ENCODE measurements around the gene UST.

UST gene, protein sequence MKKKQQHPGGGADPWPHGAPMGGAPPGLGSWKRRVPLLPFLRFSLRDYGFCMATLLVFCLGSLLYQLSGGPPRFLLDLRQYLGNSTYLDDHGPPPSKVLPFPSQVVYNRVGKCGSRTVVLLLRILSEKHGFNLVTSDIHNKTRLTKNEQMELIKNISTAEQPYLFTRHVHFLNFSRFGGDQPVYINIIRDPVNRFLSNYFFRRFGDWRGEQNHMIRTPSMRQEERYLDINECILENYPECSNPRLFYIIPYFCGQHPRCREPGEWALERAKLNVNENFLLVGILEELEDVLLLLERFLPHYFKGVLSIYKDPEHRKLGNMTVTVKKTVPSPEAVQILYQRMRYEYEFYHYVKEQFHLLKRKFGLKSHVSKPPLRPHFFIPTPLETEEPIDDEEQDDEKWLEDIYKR

DNA sequence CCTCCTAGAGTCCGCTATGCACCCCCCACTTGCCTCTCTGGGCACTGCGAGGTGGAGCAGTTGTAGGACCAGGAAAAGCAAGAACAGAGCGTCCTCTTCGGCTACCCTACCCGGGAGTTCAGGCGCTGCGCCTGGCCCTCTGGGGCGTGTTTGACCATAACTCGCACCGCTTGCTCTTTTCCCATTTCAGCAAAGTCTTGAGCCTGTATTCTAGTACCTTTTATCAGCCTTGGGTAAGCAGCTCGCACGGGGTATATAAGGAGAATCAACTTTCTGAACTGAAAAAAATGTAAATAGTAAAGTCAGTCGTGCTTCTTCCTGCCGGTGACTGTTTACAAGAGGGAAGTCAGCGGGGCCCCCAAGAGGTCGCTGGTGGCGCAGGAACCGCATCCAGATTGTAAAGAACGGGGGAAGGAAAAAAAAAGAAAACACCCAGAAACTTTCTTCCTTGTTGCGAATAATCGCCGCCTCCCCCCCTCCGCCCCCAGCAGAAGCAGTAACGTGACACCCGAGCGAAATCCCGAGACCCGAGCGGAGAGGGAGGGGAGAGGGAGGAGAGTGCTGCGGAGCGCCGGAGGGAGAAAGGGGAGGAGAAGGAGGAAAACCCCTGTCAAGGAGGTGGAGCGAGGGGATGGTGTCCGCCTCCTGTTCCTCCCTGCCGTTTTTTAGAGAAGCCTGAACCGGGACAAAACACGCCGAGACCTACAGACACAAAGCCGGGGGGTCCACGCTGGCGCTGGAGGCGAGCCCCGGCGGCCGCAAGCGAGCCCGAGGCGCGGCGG, at the start of gene UST:
Gene UST (plus strand): TSS at position 668 of the 782 bp plus-strand sequence. CDS start 401 bp downstream, outside the sequence.
- in situ Hi-C loops (cut with MboI; ENCODE audit: low sequenced_read_pairs): no loop called here

DNA sequence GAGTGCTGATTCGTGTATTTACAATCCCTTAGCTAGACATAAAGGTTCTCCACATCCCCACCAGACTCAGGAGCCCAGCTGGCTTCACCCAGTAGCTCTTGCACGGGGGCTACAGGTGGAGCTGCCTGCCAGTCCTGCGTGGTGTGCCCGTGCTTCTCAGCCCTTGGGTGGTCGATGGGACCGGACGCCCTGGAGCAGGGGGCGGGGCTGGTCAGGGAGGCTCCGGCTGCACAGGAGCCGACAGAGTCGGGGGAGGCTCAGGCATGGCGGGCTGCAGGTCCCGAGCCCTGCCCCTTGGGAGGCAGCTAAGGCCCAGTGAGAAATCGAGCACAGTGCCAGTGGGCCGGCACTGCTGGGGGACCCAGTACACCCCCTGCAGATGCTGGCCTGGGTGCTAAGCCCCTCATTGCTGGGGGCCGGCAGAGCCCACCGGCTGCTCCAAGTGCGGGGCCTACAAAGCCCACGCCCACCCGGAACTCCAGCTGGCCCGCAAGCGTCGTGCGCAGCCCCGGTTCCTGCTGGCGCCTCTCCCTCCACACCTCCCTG, 48.9 kb upstream of the UST start:
- in situ Hi-C loops (cut with MboI; ENCODE audit: low sequenced_read_pairs): no loop called here

DNA sequence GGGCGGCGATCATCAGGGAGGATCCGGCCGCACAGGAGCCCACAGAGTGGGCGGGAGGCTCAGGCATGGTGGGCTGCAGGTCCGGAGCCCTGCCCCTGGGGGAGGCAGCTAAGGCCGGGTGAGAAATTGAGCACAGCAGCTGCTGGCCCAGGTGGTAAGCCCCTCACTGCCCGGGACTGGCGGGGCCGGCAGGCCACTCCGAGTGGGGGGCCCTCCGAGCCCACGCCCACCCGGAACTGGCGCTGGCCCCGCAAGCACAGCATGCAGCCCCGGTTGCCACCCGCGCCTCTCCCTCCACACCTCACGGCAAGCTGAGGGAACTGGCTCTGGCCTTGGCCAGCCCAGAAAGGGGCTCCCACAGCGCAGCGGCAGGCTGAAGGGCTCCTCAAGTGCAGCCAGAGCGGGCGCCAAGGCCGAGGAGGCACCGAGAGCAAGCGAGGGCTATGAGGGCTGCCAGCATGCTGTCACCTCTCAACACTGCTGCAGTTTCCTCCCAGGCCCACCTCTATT, 48.1 kb upstream of the UST start:
- in situ Hi-C loops (cut with MboI; ENCODE audit: low sequenced_read_pairs): no loop called here

DNA sequence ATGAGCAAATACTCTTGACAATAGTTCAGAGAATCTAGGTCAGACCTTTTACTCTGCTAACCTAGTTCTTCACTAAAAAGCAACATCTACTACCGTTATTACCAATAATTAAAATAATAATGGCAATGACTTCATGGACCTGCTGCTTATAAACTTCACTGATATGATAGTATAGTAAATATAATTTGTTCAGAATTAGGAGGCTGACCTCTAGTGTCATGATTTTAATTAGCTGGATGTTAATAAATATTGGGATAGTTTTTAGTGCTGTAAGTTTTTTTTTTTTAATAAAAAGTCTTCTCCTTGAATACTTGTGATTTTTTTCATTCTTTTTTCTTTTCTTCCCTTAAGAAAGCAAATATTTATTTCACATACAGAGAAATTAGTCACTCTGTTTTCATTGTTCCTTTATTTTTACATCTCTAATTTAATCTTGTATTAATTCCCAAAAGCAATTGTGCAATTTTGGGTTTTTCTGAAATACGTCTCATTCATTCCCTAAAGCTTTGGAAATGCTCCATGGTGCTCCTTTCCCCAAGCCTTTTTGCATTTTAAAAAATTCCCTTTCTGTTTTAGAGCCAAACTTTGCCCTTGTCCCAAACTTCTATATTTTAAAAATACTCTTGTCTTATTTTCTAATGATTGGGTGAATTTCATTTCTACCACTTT, 46.6 kb upstream of the UST start:
- in situ Hi-C loops (cut with MboI; ENCODE audit: low sequenced_read_pairs): no loop called here

DNA sequence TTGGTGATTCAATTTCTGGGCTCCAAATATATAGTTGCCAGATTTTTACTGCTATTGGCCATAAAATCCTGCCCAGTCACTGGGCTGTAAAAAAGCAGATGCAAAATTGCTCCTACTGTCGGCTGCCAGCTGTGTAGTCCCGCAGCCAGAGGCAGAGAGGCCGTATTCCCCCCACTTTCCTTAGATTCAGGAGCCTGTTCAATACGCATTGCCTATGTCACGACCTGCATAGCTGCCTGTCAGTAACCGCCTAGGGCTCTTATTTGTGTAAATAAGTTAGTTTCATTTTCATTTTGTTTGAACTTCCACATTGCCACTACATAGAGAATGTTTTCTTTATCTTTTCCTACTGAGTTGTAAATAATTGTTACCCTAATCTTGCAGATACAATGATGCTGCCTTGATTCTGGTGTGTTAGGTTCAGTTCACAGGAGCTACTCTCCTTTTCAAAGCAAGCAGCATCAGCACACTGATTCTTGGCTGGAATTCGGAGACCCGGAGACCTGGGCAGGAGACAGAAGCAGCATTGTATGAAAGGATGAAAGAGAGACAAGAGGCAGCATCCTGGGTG, 46.0 kb upstream of the UST start:
- in situ Hi-C loops (cut with MboI; ENCODE audit: low sequenced_read_pairs): no loop called here

DNA sequence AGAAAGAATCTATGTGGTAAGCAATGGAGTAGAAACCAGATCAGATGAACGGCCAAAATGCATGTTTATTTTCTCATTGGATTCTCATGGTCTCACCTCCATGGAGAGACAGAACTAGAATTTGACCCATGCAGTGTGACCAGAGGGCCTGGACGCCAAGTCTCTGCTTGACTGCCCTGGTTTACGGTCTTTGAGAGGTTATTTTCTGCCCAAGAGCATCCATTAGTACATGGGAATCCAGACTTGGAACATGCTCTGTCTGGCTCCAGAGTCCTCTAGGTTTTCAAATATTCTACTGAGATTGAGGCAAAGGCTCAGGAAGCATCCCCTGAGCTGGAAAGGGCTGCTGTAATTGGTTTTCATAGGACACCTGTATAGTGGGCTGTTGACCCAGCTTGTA, 45.5 kb upstream of the UST start:
- in situ Hi-C loops (cut with MboI; ENCODE audit: low sequenced_read_pairs): no loop called here

DNA sequence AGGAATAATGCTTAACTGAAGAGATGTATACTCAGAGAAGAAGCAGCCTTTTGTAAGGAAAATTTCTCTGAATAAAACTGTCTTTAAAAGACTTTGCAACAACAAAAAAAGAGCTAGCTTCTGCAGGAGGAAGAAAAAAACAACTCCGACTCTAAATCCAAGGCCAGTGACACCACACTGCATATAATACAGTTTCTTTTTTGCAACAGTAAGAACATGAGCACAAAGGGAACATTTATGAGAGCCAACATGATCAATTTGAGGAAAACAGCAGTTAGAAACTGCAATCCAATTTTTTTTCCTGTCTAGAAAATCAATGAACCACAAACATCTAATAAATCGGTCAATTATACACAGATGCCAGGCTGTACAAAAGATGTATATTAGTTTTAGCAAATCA, 42.9 kb upstream of the UST start:
- in situ Hi-C loops (cut with MboI; ENCODE audit: low sequenced_read_pairs): no loop called here

DNA sequence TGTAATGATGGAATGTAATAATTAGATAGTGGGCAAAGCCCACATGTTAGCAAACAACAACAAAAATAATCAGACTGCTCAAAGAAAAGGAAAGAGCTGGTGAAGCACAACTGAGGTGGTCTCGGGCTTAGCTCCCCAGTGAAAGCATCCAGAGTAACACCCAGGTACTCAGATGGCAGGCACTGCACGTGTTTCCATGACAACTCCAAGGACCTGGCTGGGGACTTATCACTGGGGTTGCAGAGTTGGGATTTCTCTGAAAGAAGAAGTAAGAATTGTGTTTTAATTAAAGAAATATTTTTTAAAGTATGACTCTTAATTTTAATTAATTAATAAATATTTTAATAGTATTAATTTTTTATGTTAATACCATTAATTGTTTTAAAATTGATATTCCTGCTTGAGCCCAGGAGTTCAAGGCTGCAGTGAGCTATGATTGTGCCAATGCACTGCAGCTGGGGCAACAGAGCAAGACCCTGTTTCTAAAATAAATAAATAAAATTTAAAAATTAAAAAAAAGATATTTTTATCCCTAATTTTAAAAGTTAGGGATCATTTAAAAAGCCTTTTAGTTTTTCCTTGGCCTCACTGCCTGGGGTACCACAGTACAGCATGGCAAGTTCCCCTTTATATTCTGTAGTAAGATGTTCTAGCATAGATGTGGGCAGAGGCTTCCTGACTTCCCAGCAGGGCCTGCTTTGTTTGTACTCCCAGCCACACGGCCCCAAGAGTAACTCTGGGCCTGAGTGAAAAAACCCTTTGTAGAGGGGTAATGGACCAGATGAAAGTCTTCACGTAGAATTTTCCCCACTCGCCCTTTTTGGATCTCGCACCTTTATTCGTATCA, 42.2 kb upstream of the UST start:
- in situ Hi-C loops (cut with MboI; ENCODE audit: low sequenced_read_pairs): no loop called here

DNA sequence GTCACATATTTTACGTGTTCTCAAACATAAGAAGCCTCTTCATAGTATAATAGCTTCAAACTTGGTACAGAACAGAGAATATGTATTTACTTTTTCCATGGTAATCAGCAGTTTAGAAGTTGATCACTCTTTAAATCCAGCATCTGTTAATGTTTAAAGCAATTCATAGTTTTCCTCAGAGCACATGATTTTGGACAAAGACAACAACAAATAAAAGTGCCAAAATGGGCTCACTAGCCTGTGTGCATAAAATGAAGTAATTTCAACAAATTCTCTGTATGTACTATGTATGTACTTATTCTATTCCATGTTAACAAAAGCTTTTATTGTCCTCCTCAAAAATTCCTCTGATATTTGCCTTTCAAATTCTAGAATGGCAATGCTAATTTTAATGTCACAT, 38.1 kb upstream of the UST start:
- in situ Hi-C loops (cut with MboI; ENCODE audit: low sequenced_read_pairs): no loop called here

DNA sequence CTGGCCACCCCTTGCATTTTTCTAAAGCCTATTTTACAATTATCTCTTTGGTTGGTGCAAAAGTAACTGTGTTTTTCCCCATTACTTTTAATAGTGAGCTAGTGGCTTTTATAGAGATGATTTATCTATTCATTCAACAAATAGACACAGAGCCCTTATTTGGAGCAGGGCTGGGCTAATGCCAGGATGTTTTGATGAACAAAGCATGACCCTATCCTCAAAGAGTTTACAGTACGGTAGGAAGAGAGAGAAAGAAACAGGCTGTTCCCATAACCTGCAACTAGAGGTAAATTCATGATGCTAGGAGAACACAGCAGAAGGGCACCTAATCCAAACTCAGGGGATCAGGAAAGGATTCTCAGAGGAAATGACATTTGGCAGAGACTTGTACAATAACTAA, 37.3 kb upstream of the UST start:
- in situ Hi-C loops (cut with MboI; ENCODE audit: low sequenced_read_pairs): no loop called here

DNA sequence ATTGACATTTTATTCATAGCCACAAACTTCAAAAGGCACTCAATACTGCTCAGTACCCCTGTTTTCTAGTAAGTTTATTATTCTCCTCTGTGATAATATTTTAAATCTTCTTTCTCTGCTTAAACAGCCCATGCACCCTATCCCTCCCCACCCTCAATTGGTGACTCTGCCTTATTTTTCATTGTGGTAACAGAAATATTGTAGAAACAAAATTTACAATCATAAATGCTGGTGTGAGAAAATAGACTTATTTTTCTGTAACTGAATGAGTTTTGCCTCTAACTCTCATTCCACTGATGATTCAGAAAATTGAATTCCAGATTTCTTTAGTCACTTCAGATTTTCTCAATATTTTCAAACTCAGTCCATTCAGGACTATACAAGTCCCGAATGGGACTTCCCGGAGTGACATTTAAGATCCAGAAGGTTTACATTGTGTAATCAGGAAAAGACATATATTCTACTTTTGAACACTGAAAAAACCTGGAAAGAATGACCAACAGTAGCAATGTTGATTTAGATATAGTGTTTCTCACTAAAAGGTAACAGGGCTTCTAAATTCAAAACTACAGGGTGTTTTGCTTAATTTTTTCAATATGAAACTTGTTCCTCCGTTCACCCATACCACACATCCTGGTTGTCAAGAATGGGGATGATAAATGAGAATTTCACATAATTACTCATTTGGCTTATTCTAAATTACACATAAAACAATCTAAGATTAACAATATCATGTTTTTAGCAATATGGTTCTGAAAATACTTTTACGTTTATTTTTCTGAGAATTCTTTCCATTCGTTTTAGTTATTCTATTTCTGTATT, 34.8 kb upstream of the UST start:
- in situ Hi-C loops (cut with MboI; ENCODE audit: low sequenced_read_pairs): no loop called here

DNA sequence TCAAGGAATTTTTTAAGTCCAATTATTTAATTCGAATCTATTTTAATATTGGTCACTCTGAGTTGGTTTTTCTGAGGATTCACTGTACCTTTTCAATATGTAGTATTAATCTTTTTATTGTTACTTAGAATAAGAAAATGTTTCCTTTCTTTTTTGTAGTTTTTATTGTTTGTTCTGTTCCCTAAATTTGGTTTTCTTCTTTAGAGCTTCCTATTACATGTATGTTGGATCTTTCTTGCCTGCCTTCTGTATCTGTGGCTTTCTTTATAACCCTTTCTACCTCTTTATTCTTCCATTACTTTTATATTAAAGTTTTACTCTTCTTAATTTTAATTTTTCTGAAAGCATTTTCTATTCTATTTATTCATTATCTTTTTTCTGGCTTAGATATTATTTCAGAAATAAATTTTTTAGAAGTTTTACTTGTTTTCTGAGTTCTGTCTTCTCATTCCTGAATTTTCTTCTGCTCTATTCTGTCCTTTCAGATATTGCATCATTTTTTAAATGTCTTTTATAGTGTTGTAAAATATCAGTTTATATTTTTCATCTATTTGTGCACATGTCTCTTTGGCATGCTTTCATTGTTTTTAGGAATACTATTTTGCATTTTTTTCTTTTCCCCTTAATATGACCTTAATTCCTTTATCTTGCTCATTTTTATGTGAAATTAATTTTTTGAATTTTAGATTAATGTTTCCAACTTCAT, 33.6 kb upstream of the UST start:
- in situ Hi-C loops (cut with MboI; ENCODE audit: low sequenced_read_pairs): no loop called here

DNA sequence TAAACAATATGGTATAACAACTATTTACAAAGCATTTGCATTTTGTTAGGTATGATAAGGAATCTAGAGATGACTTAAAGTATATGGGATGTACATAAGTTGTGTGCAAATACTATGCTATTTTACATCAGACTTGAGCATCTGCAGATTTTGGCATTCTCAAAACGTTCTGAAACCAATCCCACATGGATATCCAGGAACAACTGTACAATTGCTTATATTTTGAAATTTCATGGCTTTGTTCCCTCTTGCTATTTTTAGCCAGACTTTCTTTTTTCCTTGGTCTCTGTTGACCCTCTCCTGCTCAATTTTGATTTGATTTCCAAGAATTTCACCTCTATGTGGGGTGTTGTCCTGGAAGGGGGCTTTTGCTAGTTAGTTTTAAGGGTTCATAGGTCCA, 32.9 kb upstream of the UST start:
- in situ Hi-C loops (cut with MboI; ENCODE audit: low sequenced_read_pairs): no loop called here

DNA sequence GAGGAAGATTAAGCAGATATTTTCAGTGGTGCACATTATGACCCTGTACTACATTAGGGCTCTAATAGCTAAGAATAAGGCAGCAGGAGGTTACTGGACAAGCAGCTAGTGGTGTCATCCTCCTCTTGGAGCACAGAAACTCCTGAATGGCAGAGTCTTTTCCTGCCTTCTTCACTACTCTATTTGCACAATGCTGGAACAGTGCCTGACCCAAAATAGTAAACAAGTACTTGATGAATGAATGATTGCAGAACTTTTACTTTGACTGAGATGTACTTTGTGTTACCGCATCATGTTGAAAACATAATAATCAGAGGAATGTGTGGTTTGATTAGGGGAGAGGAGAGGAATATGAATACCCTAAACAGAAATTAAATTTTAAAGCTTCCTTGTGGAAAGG, 30.0 kb upstream of the UST start:
- in situ Hi-C loops (cut with MboI; ENCODE audit: low sequenced_read_pairs): no loop called here

DNA sequence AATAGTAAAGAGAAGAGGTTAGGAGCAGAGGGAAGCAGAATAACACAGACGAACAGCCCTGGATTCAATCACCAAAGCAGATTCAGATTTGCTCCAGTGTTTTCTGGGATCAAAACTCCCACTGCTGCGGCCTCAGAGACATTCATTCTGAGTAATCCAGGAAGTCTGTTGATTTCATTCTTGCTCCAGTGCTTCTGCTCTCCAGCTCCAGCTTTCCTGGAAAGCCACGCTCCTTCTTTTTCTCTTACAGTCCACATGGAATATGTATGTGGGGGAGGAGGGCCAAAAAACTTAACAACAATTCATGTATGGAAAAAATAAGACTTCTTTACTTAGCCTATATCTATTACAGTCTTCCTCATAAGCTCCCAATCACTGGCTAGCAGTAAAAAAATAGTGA, 26.4 kb upstream of the UST start:
- in situ Hi-C loops (cut with MboI; ENCODE audit: low sequenced_read_pairs): no loop called here

DNA sequence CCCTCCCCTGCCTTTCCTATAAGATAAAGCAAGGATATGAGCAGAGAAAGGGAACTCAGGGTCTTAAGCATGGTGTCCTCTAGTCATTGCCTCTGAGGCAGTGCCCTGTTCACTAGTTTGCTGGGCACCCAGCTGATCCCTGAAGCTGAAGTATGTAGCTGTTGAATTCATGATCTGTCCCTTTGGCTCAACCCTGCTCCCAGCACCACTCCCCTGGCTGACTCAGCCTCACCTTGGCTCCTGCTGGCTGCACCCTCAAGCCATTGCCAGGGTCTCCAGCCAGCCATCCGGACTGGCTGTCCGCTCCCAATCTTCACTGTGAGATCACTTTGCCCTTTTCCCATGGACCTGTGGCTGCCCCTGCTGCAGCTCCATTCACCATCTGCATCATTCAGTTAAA, 25.9 kb upstream of the UST start:
- in situ Hi-C loops (cut with MboI; ENCODE audit: low sequenced_read_pairs): no loop called here

DNA sequence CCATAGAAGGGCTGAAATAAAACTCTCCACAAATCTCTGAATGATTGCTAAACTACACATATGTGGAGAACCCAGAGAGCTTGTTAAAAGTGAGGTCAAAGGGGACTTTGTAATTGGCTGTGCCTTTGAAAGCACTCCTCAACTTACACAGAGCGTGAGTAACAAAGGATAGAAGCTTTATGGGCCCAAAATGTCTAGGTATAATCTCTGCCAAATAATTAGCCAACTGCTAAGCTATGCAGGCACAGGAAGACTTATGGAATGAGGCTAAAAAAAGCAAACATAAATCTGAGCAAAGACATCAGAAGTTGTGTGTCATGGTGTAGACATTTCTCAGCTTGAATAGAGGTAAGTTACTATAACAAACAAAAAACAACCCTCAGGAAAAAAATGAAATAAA, 23.3 kb upstream of the UST start:
- in situ Hi-C loops (cut with MboI; ENCODE audit: low sequenced_read_pairs): no loop called here

DNA sequence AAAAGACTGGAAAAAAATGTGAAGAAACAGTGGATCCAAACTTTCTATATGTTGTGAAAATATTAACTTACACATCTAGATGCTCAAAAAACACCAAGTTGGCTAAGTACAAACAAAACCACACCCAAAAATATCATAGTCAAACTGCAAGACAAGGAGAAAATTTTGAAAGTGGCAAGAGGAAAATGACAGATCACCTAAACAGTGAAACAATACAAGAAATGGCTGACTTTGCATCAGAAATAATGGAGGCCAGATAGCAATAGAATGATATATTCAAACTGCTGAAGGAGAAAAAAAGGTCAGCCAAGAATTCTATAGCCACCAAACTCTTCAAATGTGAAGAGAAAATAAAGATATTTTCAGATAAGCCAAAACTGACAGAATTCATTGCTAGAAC, 22.4 kb upstream of the UST start:
- in situ Hi-C loops (cut with MboI; ENCODE audit: low sequenced_read_pairs): no loop called here

DNA sequence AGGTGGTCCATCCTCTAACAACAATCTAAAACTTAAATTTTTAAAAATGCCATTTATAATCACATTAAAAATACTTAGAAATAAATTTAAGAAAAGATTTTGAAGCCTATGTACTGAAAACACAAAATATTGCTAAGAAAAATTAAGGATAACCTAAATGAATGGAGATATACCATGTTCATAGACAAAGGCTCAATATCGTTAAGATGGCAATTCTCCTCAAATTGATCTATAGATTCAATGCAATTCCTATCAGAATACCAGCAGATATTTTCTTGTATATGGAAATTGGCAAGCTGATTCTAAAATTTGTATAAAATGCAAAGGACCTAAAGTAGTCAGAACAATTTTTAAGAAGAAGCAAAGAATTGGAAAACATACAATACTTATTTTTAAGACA, 19.7 kb upstream of the UST start:
- in situ Hi-C loops (cut with MboI; ENCODE audit: low sequenced_read_pairs): no loop called here
